MCF 10A (cell line): ENCODE data around the gene LRTM2. TPM values are rescaled to one million over a fixed set of nuclear protein-coding genes. Genes with fewer than 3 reads are reported as not detected.

ENCODE experiments used
- BruUV-seq: library from RNA; stranded (reverse); fragments of 400-500 nt; replicated peaks from 2 replicates; lab custom pipeline; 2021; lab: Mats Ljungman, UMichigan
- CTCF ChIA-PET: fragments of 300-600 bp; sonication (Branson Sonifier 250); formaldehyde crosslinking; extraction: SDS; loops from one replicate; lab custom pipeline; 2021; ENCODE audit warnings: antibody characterized with exemption, inconsistent platforms; lab: Yijun Ruan, JAX
- POLR2A ChIA-PET: fragments of 300-600, 350-650 bp; sonication (Branson Sonifier 250); formaldehyde crosslinking; extraction: SDS; loops from one replicate; lab custom pipeline; 2020; ENCODE audit warnings: antibody characterized with exemption, inconsistent platforms; lab: Yijun Ruan, JAX
- DNase-seq: peaks from one replicate; pipeline ENCODE4 v3.0.0-alpha.2; 2018; ENCODE audit not compliant: unreplicated experiment
- H3K27ac Mint-ChIP-seq: one replicate; pipeline ENCODE4 v1.8.0; 2022; ENCODE audit warnings: mild to moderate bottlenecking, low read depth, mixed read lengths; ENCODE audit not compliant: unreplicated experiment
- H3K27me3 Mint-ChIP-seq: one replicate; pipeline ENCODE4 v1.8.0; 2022; ENCODE audit warnings: mixed read lengths; ENCODE audit not compliant: insufficient read depth, unreplicated experiment
- H3K36me3 Mint-ChIP-seq: one replicate; pipeline ENCODE4 v1.8.0; 2022; ENCODE audit warnings: mild to moderate bottlenecking, moderate library complexity, mixed read lengths; ENCODE audit not compliant: insufficient read depth, unreplicated experiment
- H3K4me1 Mint-ChIP-seq: one replicate; pipeline ENCODE4 v1.8.0; 2022; ENCODE audit warnings: mixed read lengths; ENCODE audit not compliant: insufficient read depth, unreplicated experiment
- H3K4me3 Mint-ChIP-seq: one replicate; pipeline ENCODE4 v1.8.0; 2022; ENCODE audit warnings: mild to moderate bottlenecking, moderate library complexity, mixed read lengths; ENCODE audit not compliant: unreplicated experiment
- H3K9me3 Mint-ChIP-seq: one replicate; pipeline ENCODE4 v1.8.0; 2022; ENCODE audit warnings: mixed read lengths; ENCODE audit not compliant: unreplicated experiment
- CTCF ChIP-seq: fragments of 200-600 bp; IDR thresholded peaks from one replicate; pipeline ENCODE4 v1.8.0; 2022; ENCODE audit warnings: antibody characterized with exemption, mild to moderate bottlenecking; ENCODE audit not compliant: unreplicated experiment
- intact Hi-C: fragments of 100-400 bp; cut with micrococcal nuclease; formaldehyde crosslinking; loops from 2 replicates; pipeline ENCODE4 v1.14.1; 2022
- total RNA-seq: library from RNA; stranded (reverse); gene quantifications from 2 replicates; pipeline ENCODE4 v1.2.3, GENCODE V29; 2022

LRTM2 gene
- total RNA-seq, 1 experiment from 2014 or later = not detected

GRCh38 chr12:1857821-1858220 lies 37.5 kb downstream of the LRTM2 start:
- ChIA-PET POLR2A (no interaction called here), CTCF (interaction anchor here (2.5 kb wide), 1 partner anchor 82 kb away, joined by 10 read pairs; no protein-coding TSS in a partner anchor)
- Mint-ChIP-seq H3K4me3 (no peak overlapping the region), H3K36me3 (no peaks in the 10 kb centered on the region), H3K9me3 (no peaks in the 10 kb centered on the region), H3K4me1 (peaks cover 5% of the 10 kb centered on the region), H3K27ac (no peak overlapping the region), H3K27me3 (peaks cover 14% of the 10 kb centered on the region)
- DNase-seq = no peak
- intact Hi-C loops = no loop called here
- no peak for TF ChIP-seq CTCF
- no TSS peak for BruUV-seq

DNA sequence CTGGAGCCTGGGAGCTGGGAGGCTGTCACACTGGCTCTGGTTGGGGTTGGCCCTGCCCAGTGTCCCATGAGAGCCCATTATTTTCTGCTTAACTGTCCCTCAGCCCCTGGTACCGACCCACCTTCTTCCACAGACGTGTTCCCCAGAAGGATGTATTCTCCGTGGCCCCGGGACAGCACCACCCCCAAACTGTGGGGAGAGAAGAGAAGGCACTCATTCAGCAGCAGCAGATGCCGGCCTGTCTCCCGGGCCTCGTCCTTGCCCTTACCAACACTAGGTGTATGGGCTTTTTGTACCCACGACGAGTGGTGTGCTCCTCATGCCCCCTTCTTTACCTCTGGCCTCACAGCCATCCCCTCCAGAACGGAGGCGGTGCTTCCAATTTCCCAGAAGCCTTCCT lies 38.1 kb downstream of the LRTM2 start:
- peaks cover 14% of the 10 kb centered on the region for H3K27me3 Mint-ChIP-seq
- BruUV-seq = no TSS peak
- TF ChIP-seq CTCF = no peak
- no peak overlapping the region for H3K27ac Mint-ChIP-seq
- intact Hi-C loops = no loop called here
- no peak overlapping the region for H3K4me3 Mint-ChIP-seq
- H3K36me3 Mint-ChIP-seq = no peaks in the 10 kb centered on the region
- ChIA-PET CTCF (interaction anchor here (2.5 kb wide), 1 partner anchor 81 kb away, joined by 10 read pairs; no protein-coding TSS in a partner anchor), POLR2A (no interaction called here)
- peaks cover 5% of the 10 kb centered on the region for H3K4me1 Mint-ChIP-seq
- no peak for DNase-seq
- H3K9me3 Mint-ChIP-seq = no peaks in the 10 kb centered on the region

DNA sequence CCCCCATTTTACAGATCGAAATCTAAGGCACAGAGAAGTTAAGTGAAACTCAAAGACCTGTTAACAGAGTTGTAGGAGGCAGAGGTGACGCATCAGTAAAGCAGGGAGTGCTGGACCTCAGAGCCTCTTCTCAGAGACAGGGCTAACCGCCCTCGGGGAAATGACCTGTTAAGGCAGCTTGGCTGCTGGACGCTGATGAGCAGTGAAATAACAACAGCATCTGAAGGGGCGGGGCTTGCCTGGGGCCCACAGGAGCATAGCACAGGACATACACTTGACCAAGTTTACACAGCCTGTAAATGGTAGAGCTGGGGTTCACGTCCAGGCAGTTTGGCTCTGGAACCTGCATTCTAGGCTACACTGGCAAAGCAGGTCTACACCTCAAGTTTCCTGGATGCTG lies 39.3 kb downstream of the LRTM2 start:
- no peak overlapping the region for H3K4me3 Mint-ChIP-seq
- no peak for TF ChIP-seq CTCF
- H3K9me3 Mint-ChIP-seq = no peaks in the 10 kb centered on the region
- H3K36me3 Mint-ChIP-seq = no peaks in the 10 kb centered on the region
- peaks cover 5% of the 10 kb centered on the region for H3K4me1 Mint-ChIP-seq
- CTCF ChIA-PET = no interaction called here
- DNase-seq = peak; percentile 71
- peaks cover 14% of the 10 kb centered on the region for H3K27me3 Mint-ChIP-seq
- no TSS peak for BruUV-seq
- intact Hi-C loops = no loop called here
- no peak overlapping the region for H3K27ac Mint-ChIP-seq
- POLR2A ChIA-PET = no interaction called here

- H3K4me3 Mint-ChIP-seq = no peak overlapping the region
- no peaks in the 10 kb centered on the region for H3K36me3 Mint-ChIP-seq
- H3K9me3 Mint-ChIP-seq = no peaks in the 10 kb centered on the region
- no peak overlapping the region for H3K27ac Mint-ChIP-seq
- BruUV-seq = no TSS peak
- ChIA-PET CTCF (interaction anchor here (0.5 to 0.6 kb wide), 2 partner anchors 22 to 77 kb away, joined by 3 read pairs; no protein-coding TSS in a partner anchor), POLR2A (interaction anchor here (0.6 kb wide), 1 partner anchor 42 kb away, joined by 4 read pairs; no protein-coding TSS in a partner anchor)
- H3K4me1 Mint-ChIP-seq = peaks cover 5% of the 10 kb centered on the region
- TF ChIP-seq CTCF = no peak
- intact Hi-C loops = no loop called here
- H3K27me3 Mint-ChIP-seq = peaks cover 39% of the 10 kb centered on the region
- no peak for DNase-seq
Observed at GRCh38 chr12:1862973-1863372, 42.6 kb downstream of the LRTM2 start.
